ENCODE measurements around the gene TMX1.

TMX1 gene

GRCh38 chr14:51205486-51205885 is 34.6 kb upstream of the TMX1 start:
- DNase-seq (ENCODE audit: low spot score) = no peak
- no peaks in the 10 kb centered on the region for H3K36me3 ChIP-seq (ENCODE audit: low read depth)
- TF ChIP-seq CTCF (IDR thresholded peaks at IDR 0.05; ENCODE audit: poor library complexity, severe bottlenecking) = no peak
- H3K4me1 ChIP-seq (ENCODE audit: insufficient read depth, poor library complexity, severe bottlenecking) = no peaks in the 10 kb centered on the region
- no peak overlapping the region for H3K4me3 ChIP-seq (ENCODE audit: severe bottlenecking)
- H3K9me3 ChIP-seq (ENCODE audit: severe bottlenecking) = no peaks in the 10 kb centered on the region
- no peaks in the 10 kb centered on the region for H3K27me3 ChIP-seq (ENCODE audit: insufficient read depth, poor library complexity, severe bottlenecking)
- no peak overlapping the region for H3K27ac ChIP-seq (ENCODE audit: poor library complexity, severe bottlenecking)
- no peak for ATAC-seq (ENCODE audit: low read depth)

DNA sequence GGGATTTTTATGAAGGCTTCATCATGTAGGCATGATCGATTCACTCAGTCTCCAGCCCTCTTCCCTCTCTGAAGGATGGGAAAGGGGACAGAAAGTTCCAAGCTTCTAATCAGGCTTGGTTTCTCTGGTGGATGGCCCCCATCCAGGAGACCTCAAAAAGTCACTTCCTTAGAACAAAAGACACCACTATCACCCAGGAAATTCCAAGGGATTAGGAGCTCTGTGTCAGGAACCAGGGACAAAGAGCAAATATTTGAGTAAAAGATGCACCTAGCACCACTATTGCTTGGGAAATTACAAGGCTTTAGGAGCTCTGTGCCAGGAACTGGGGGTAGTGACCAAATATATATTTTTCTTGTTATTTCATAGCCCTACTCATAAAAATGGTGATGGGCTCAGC is 33.6 kb upstream of the TMX1 start:
- Histone ChIP-seq H3K27ac (ENCODE audit: poor library complexity, severe bottlenecking) (no peak overlapping the region), H3K9me3 (ENCODE audit: severe bottlenecking) (no peaks in the 10 kb centered on the region), H3K4me1 (ENCODE audit: insufficient read depth, poor library complexity, severe bottlenecking) (no peaks in the 10 kb centered on the region), H3K27me3 (ENCODE audit: insufficient read depth, poor library complexity, severe bottlenecking) (no peaks in the 10 kb centered on the region), H3K4me3 (ENCODE audit: severe bottlenecking) (no peak overlapping the region), H3K36me3 (ENCODE audit: low read depth) (no peaks in the 10 kb centered on the region)
- ATAC-seq (ENCODE audit: low read depth) (no peak), DNase-seq (ENCODE audit: low spot score) (no peak)
- TF ChIP-seq CTCF (IDR thresholded peaks at IDR 0.05; ENCODE audit: poor library complexity, severe bottlenecking) = no peak

- no peak for ATAC-seq (ENCODE audit: low read depth)
- no peak for DNase-seq (ENCODE audit: low spot score)
- H3K4me1 ChIP-seq (ENCODE audit: insufficient read depth, poor library complexity, severe bottlenecking) = no peaks in the 10 kb centered on the region
- H3K27ac ChIP-seq (ENCODE audit: poor library complexity, severe bottlenecking) = no peak overlapping the region
- H3K9me3 ChIP-seq (ENCODE audit: severe bottlenecking) = no peaks in the 10 kb centered on the region
- no peaks in the 10 kb centered on the region for H3K27me3 ChIP-seq (ENCODE audit: insufficient read depth, poor library complexity, severe bottlenecking)
- H3K36me3 ChIP-seq (ENCODE audit: low read depth) = no peaks in the 10 kb centered on the region
- no peak for TF ChIP-seq CTCF (IDR thresholded peaks at IDR 0.05; ENCODE audit: poor library complexity, severe bottlenecking)
- no peak overlapping the region for H3K4me3 ChIP-seq (ENCODE audit: severe bottlenecking)
Observed at GRCh38 chr14:51207621-51208020, 32.4 kb upstream of the TMX1 start.

- H3K9me3 ChIP-seq (ENCODE audit: severe bottlenecking) = no peaks in the 10 kb centered on the region
- no peak overlapping the region for H3K4me3 ChIP-seq (ENCODE audit: severe bottlenecking)
- H3K27ac ChIP-seq (ENCODE audit: poor library complexity, severe bottlenecking) = no peak overlapping the region
- ATAC-seq (ENCODE audit: low read depth) (no peak), DNase-seq (ENCODE audit: low spot score) (no peak)
- no peaks in the 10 kb centered on the region for H3K36me3 ChIP-seq (ENCODE audit: low read depth)
- no peak for TF ChIP-seq CTCF (IDR thresholded peaks at IDR 0.05; ENCODE audit: poor library complexity, severe bottlenecking)
- no peaks in the 10 kb centered on the region for H3K27me3 ChIP-seq (ENCODE audit: insufficient read depth, poor library complexity, severe bottlenecking)
- no peaks in the 10 kb centered on the region for H3K4me1 ChIP-seq (ENCODE audit: insufficient read depth, poor library complexity, severe bottlenecking)
Observed at GRCh38 chr14:51208982-51209381, 31.1 kb upstream of the TMX1 start.

- H3K27me3 ChIP-seq (ENCODE audit: insufficient read depth, poor library complexity, severe bottlenecking) = no peaks in the 10 kb centered on the region
- H3K36me3 ChIP-seq (ENCODE audit: low read depth) = no peaks in the 10 kb centered on the region
- H3K4me3 ChIP-seq (ENCODE audit: severe bottlenecking) = no peak overlapping the region
- no peaks in the 10 kb centered on the region for H3K4me1 ChIP-seq (ENCODE audit: insufficient read depth, poor library complexity, severe bottlenecking)
- H3K27ac ChIP-seq (ENCODE audit: poor library complexity, severe bottlenecking) = no peak overlapping the region
- DNase-seq (ENCODE audit: low spot score) (no peak), ATAC-seq (ENCODE audit: low read depth) (no peak)
- no peaks in the 10 kb centered on the region for H3K9me3 ChIP-seq (ENCODE audit: severe bottlenecking)
- TF ChIP-seq CTCF (IDR thresholded peaks at IDR 0.05; ENCODE audit: poor library complexity, severe bottlenecking) = no peak
Observed at GRCh38 chr14:51209457-51209856, 30.6 kb upstream of the TMX1 start.

All from RWPE2 (cell line).